DOHH2 (cell line): ENCODE measurements around the gene MAFG.

ENCODE experiments used
- H3F3A ChIP-seq: fragments of 200-600 bp; sonication (generic), shearing (Covaris generic); 2 replicates; pipeline ENCODE4 v1.6.0; 2016; ENCODE audit warnings: antibody characterized with exemption, mild to moderate bottlenecking; ENCODE audit not compliant: control insufficient read depth, insufficient read depth
- H3K27ac ChIP-seq: fragments of 200-600 bp; sonication (generic); 2 replicates; pipeline ENCODE4 v1.5.1; 2014; ENCODE audit warnings: low read depth, mild to moderate bottlenecking, low read length, moderate library complexity
- H3K27me3 ChIP-seq: fragments of 200-600 bp; sonication (generic); 2 replicates; pipeline ENCODE4 v1.6.1; 2014; ENCODE audit warnings: mild to moderate bottlenecking, low read length, mixed read lengths; ENCODE audit not compliant: control insufficient read depth
- H3K36me3 ChIP-seq: fragments of 200-600 bp; sonication (generic); 2 replicates; pipeline ENCODE4 v1.6.1; 2014; ENCODE audit warnings: mild to moderate bottlenecking, low read length, moderate library complexity, mixed read lengths; ENCODE audit not compliant: control insufficient read depth
- H3K4me1 ChIP-seq: fragments of 200-600 bp; sonication (generic); 2 replicates; pipeline ENCODE4 v1.6.1; 2014; ENCODE audit warnings: mild to moderate bottlenecking, low read length, mixed read lengths; ENCODE audit not compliant: control insufficient read depth
- H3K4me2 ChIP-seq: fragments of 200-600 bp; sonication (generic); 2 replicates; pipeline ENCODE4 v1.6.0; 2014; ENCODE audit warnings: mild to moderate bottlenecking, low read length, moderate library complexity
- H3K4me3 ChIP-seq: fragments of 200-600 bp; sonication (generic); 2 replicates; pipeline ENCODE4 v1.5.1; 2014; ENCODE audit warnings: mild to moderate bottlenecking, low read length, mixed read lengths
- H3K79me2 ChIP-seq: fragments of 200-600 bp; sonication (generic); 2 replicates; pipeline ENCODE4 v1.6.1; 2014; ENCODE audit warnings: mild to moderate bottlenecking, low read length, mixed read lengths; ENCODE audit not compliant: control insufficient read depth
- H3K9me2 ChIP-seq: fragments of 200-600 bp; sonication (generic); replicated peaks from 2 replicates; pipeline ENCODE4 v1.6.1; 2014; ENCODE audit warnings: mild to moderate bottlenecking, low read length, mixed read lengths; ENCODE audit not compliant: control insufficient read depth
- H3K9me3 ChIP-seq: fragments of 200-600 bp; sonication (generic); 2 replicates; pipeline ENCODE4 v1.6.1; 2014; ENCODE audit warnings: antibody characterized with exemption, low read length, mixed read lengths; ENCODE audit not compliant: control insufficient read depth, insufficient read depth
- H4K20me1 ChIP-seq: fragments of 200-600 bp; sonication (generic); 2 replicates; pipeline ENCODE4 v1.6.0; 2014; ENCODE audit warnings: low read depth, mild to moderate bottlenecking, antibody characterized with exemption, low read length, moderate library complexity; ENCODE audit not compliant: control insufficient read depth, insufficient read depth
- CTCF ChIP-seq: fragments of 200-600 bp; sonication (generic); IDR thresholded peaks from one replicate; pipeline ENCODE4 v1.5.1; 2014; ENCODE audit warnings: antibody characterized with exemption, mild to moderate bottlenecking, low read depth, low read length; ENCODE audit not compliant: poor library complexity, severe bottlenecking
- EZH2phosphoT487 ChIP-seq: fragments of 200-600 bp; sonication (generic); IDR thresholded peaks from 2 replicates; pipeline ENCODE4 v1.6.1; 2017; ENCODE audit warnings: borderline replicate concordance, mild to moderate bottlenecking, antibody characterized with exemption, low read length, moderate library complexity, mixed read lengths

The MAFG gene

GRCh38 chr17:81909231-81909630, 18.3 kb downstream of the MAFG start:
- Histone ChIP-seq H4K20me1 (peaks cover 2% of the 10 kb centered on the region; the same call in 1 of the 2 replicates), H3F3A (peaks cover 10% of the 10 kb centered on the region), H3K36me3 (peaks cover 71% of the 10 kb centered on the region), H3K27me3 (no peaks in the 10 kb centered on the region), H3K9me2 (no peaks in the 10 kb centered on the region), H3K4me3 (no peak overlapping the region), H3K27ac (no peak overlapping the region), H3K4me2 (peak overlapping the region; percentile 93; the same call in 1 of the 2 replicates), H3K9me3 (no peaks in the 10 kb centered on the region), H3K4me1 (peaks cover 17% of the 10 kb centered on the region), H3K79me2 (peaks cover 17% of the 10 kb centered on the region)
- TF ChIP-seq EZH2phosphoT487 (no peak), CTCF (no peak)

- Histone ChIP-seq H3K4me2 (no peak overlapping the region), H3K9me2 (no peaks in the 10 kb centered on the region), H3F3A (peaks cover 10% of the 10 kb centered on the region), H3K4me1 (peaks cover 17% of the 10 kb centered on the region), H3K27me3 (no peaks in the 10 kb centered on the region), H3K27ac (no peak overlapping the region), H3K79me2 (peaks cover 17% of the 10 kb centered on the region), H4K20me1 (no peaks in the 10 kb centered on the region; the same call in 1 of the 2 replicates), H3K9me3 (no peaks in the 10 kb centered on the region), H3K4me3 (no peak overlapping the region), H3K36me3 (peaks cover 71% of the 10 kb centered on the region)
- TF ChIP-seq CTCF (no peak), EZH2phosphoT487 (no peak)
Measured at GRCh38 chr17:81908793-81909192, 18.7 kb downstream of the MAFG start.

DNA sequence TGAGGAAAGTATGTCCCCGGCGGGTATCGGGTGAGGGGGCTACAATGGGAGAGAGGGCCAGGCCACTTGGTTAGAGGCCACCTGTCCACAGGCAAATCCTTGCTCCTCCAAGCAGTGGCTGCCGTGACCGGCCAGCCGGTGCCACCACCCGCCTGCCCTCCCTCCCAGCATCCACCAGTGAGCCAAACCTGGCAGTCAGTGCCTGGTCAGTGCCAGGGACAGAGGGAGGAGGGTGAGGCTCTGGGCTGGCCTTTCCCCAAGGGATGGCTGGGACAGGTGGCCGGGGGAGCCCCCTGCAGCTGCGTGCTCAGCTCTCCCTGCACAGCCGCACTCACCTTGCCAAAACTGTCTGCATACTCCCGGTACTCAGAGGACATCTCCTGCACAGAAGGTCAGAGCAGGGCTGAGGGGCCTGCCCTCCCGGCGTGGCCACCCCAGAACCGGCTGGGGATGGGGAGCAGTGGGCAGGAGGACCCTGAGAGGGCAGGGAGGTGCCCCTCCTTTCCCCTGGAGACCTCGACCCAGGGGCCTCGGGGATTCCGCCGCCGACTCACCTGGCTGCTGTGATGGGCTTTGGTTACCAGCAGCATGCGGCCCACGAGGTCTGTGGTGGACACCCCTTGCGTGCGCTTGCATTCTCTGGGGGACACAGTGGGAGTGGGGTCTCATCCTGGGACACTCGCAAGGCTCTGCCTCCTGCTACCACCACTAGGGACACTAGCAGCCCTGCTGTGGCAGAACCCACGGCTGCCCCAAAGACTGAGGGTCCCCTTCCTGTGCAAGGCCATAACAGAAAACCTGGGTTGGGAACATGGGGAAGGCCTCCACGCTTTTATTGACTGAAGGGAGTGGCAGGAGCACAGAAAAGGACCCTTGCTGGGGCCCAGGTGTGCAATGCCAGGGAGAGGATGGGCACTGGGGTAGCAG, 20.1 kb downstream of the MAFG start:
- Histone ChIP-seq H3K9me3 (no peaks in the 10 kb centered on the region), H3K4me2 (no peak overlapping the region), H3K4me1 (peaks cover 17% of the 10 kb centered on the region), H3K27me3 (no peaks in the 10 kb centered on the region), H3F3A (peaks cover 6% of the 10 kb centered on the region; the same call in 1 of the 2 replicates), H3K79me2 (peaks cover 17% of the 10 kb centered on the region), H3K4me3 (no peak overlapping the region), H3K9me2 (no peaks in the 10 kb centered on the region), H3K36me3 (peaks cover 63% of the 10 kb centered on the region), H4K20me1 (no peaks in the 10 kb centered on the region; the same call in 1 of the 2 replicates), H3K27ac (no peak overlapping the region)
- no peak for TF ChIP-seq EZH2phosphoT487
- peak; percentile 37 for TF ChIP-seq CTCF
